ENCODE results near the gene GALNT2. TPM values are rescaled to one million over a fixed set of nuclear protein-coding genes. Genes with fewer than 3 reads are reported as not detected.

The GALNT2 gene
- total and polyA plus RNA-seq, 2 donors (not counting 1 experiment from before 2014, with no cell fraction given), result 19.0 to 184 TPM

- H2AFZ ChIP-seq (ENCODE audit: insufficient read depth, low read depth, low read length, poor library complexity, severe bottlenecking), result no peak overlapping the region
- no peak for DNase-seq
- Mint-ChIP-seq H3K27ac (peak overlapping the region; percentile 83), H3K9me3 (ENCODE audit: insufficient read depth) (no peaks in the 10 kb centered on the region), H3K27me3 (no peaks in the 10 kb centered on the region), H3K4me3 (peak overlapping the region; percentile 72), H3K4me1 (peaks cover 83% of the 10 kb centered on the region)
- ChIA-PET POLR2A (interaction anchor here (3.6 kb wide), 1 partner anchor 22 kb away, joined by 18 read pairs; no protein-coding TSS in a partner anchor), CTCF (interaction anchor here (1.3 to 4.6 kb wide), 2 partner anchors 15 to 22 kb away, joined by 3 to 26 read pairs; no protein-coding TSS in a partner anchor)
- no peak overlapping the region for H3K27ac ChIP-seq (ENCODE audit: low read length in 2 of 2)
- no peaks in the 10 kb centered on the region for H3K36me3 ChIP-seq (replicated peaks in 1 of 2; ENCODE audit: control extremely low read depth in 1 of 2, control insufficient read depth in 1 of 2, extremely low read depth in 1 of 2, insufficient read depth in 2 of 2, low read length in 1 of 2)
- H3K79me2 ChIP-seq (ENCODE audit: control insufficient read depth, insufficient read depth, low read length), result peaks cover 81% of the 10 kb centered on the region
- no peak overlapping the region for H3K9ac ChIP-seq (ENCODE audit: low read length)
- no peak for TF ChIP-seq EZH2 (IDR thresholded peaks at IDR 0.05; ENCODE audit: borderline replicate concordance, insufficient read depth, low read depth, low read length, poor library complexity, severe bottlenecking)
- no peak for TF ChIP-seq CTCF (IDR thresholded peaks at IDR 0.05)
- WGBS (ENCODE audit: insufficient coverage), result 95% methylated on average over 5 of the region's 6 CpGs
- H3K4me2 ChIP-seq (replicated peaks; ENCODE audit: low read depth, low read length, poor library complexity, severe bottlenecking), result no peak overlapping the region
- H4K20me1 ChIP-seq (ENCODE audit: control insufficient read depth, insufficient read depth, low read length, poor library complexity, severe bottlenecking), result no peaks in the 10 kb centered on the region
- no peaks in the 10 kb centered on the region for H3K9me3 ChIP-seq (ENCODE audit: control extremely low read depth in 1 of 3, control insufficient read depth in 2 of 3, insufficient read depth in 1 of 3, low read length in 2 of 3)
- no peak for ATAC-seq (ENCODE audit: low read depth)
- no peaks in the 10 kb centered on the region for H3K27me3 ChIP-seq (replicated peaks in 1 of 4; ENCODE audit: control extremely low read depth in 1 of 4, control insufficient read depth in 3 of 4, insufficient read depth in 4 of 4, low read length in 3 of 4)
- intact Hi-C loops (cut with micrococcal nuclease), result no loop called here
- H3K4me1 ChIP-seq (ENCODE audit: control insufficient read depth in 2 of 2, insufficient read depth in 2 of 2, low read length in 2 of 2), result peaks cover 47 to 68% of the 10 kb centered on the region in 2 donors
- no peak overlapping the region for H3K4me3 ChIP-seq (ENCODE audit: control extremely low read depth in 1 of 5, extremely low read depth in 1 of 5, insufficient read depth in 1 of 5, low read depth in 2 of 5, low read length in 4 of 5)
These were observed 58.1 kb downstream of the GALNT2 start for GRCh38 chr1:230125141-230125540.

GRCh38 chr1:230125640-230126528, 58.8 kb downstream of the GALNT2 start:
- H3K4me3 Mint-ChIP-seq, result peak overlapping the region; percentile 72
- H3K4me1 Mint-ChIP-seq, result peaks cover 77% of the 10 kb centered on the region
- H3K79me2 ChIP-seq (ENCODE audit: control insufficient read depth, insufficient read depth, low read length), result peaks cover 80% of the 10 kb centered on the region
- H3K4me3 ChIP-seq (ENCODE audit: control extremely low read depth in 1 of 5, extremely low read depth in 1 of 5, insufficient read depth in 1 of 5, low read depth in 2 of 5, low read length in 4 of 5), result no peak overlapping the region
- peak overlapping the region; percentile 40 for H3K4me2 ChIP-seq (replicated peaks; ENCODE audit: low read depth, low read length, poor library complexity, severe bottlenecking)
- H3K9me3 ChIP-seq (ENCODE audit: control extremely low read depth in 1 of 3, control insufficient read depth in 2 of 3, insufficient read depth in 1 of 3, low read length in 2 of 3), result no peaks in the 10 kb centered on the region
- H3K27ac Mint-ChIP-seq, result peak overlapping the region; percentile 83
- ATAC-seq (ENCODE audit: low read depth) (no peak), DNase-seq (no peak)
- WGBS (ENCODE audit: insufficient coverage), result 83% methylated on average over 10 of the region's 10 CpGs
- H3K4me1 ChIP-seq (ENCODE audit: control insufficient read depth in 2 of 2, insufficient read depth in 2 of 2, low read length in 2 of 2), result peaks cover 47 to 64% of the 10 kb centered on the region in 2 donors
- ChIA-PET CTCF (interaction anchor here (1.3 kb wide), 1 partner anchor 22 kb away, joined by 3 read pairs; no protein-coding TSS in a partner anchor), POLR2A (interaction anchor here (3.6 kb wide), 1 partner anchor 21 kb away, joined by 18 read pairs; no protein-coding TSS in a partner anchor)
- H3K9me3 Mint-ChIP-seq (ENCODE audit: insufficient read depth), result no peaks in the 10 kb centered on the region
- intact Hi-C loops (cut with micrococcal nuclease), result no loop called here
- TF ChIP-seq EZH2 (IDR thresholded peaks at IDR 0.05; ENCODE audit: borderline replicate concordance, insufficient read depth, low read depth, low read length, poor library complexity, severe bottlenecking) (no peak), CTCF (IDR thresholded peaks at IDR 0.05) (no peak)
- H3K27me3 ChIP-seq (replicated peaks in 1 of 4; ENCODE audit: control extremely low read depth in 1 of 4, control insufficient read depth in 3 of 4, insufficient read depth in 4 of 4, low read length in 3 of 4), result no peaks in the 10 kb centered on the region
- no peak overlapping the region for H2AFZ ChIP-seq (ENCODE audit: insufficient read depth, low read depth, low read length, poor library complexity, severe bottlenecking)
- no peaks in the 10 kb centered on the region for H4K20me1 ChIP-seq (ENCODE audit: control insufficient read depth, insufficient read depth, low read length, poor library complexity, severe bottlenecking)
- no peak overlapping the region for H3K27ac ChIP-seq (ENCODE audit: low read length in 2 of 2)
- H3K27me3 Mint-ChIP-seq, result no peaks in the 10 kb centered on the region
- H3K36me3 ChIP-seq (replicated peaks in 1 of 2; ENCODE audit: control extremely low read depth in 1 of 2, control insufficient read depth in 1 of 2, extremely low read depth in 1 of 2, insufficient read depth in 2 of 2, low read length in 1 of 2), result no peaks in the 10 kb centered on the region
- no peak overlapping the region for H3K9ac ChIP-seq (ENCODE audit: low read length)
